ENCODE data around the gene CUX1.

The CUX1 gene

DNA sequence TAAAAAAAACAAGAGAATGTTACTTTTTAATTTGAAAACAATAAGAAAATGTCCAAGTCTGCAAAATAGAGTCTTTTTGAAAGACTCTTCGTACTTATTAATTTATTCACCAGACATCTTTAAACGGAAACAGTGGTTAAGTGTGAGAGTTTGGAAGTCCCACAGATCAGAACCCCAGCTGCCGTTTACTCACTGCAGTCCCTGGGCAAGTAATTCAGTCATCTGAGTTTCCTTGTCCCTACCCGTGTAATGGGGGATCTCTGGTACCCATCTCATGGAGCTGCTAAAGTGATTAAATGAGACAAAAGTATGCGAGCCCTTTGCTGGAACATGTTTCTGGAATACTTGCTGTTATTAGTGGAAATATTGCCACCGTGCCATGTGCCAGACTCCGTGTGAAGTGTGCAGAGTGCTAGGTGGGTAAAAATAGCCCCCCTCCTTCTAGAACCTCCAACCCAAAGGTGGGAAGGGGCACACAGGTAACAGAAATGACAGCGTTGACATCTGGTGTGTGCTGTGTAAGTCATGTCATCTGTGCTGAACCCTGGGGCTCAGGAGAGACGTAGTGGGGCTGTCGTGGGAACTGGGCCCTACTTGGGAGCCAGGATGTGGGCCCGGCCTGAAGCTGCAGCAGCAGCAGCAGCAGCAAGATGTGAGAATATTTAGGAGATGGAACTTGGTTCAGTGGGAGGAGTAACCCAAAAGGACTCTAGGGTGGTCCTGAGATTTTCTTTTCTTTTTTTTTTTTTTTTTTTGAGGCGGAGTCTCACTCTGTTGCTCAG lies 140.5 kb downstream of the CUX1 start:
- DNase-seq (ENCODE audit: low spot score), result no peak

DNA sequence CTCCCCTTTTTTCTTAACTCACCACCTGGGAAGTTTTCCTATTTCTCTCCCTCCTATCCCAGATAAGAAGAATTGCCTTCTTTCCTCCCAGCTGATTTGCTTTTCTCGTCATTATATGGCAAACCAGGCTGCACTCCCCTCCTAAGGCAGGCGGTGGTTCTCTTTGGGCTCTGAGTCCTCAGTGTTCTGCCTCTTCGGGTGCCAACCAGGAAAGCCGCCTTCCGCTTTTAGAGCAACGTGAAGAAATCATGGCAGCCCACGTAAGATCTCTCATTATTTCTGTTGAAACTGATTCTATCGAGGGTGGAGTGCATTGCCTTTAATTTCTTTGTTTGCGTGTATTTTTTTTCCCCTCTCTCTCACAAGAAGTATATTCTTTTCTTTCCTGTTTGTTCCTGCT lies 141.9 kb downstream of the CUX1 start:
- no peak for DNase-seq (ENCODE audit: low spot score)

DNA sequence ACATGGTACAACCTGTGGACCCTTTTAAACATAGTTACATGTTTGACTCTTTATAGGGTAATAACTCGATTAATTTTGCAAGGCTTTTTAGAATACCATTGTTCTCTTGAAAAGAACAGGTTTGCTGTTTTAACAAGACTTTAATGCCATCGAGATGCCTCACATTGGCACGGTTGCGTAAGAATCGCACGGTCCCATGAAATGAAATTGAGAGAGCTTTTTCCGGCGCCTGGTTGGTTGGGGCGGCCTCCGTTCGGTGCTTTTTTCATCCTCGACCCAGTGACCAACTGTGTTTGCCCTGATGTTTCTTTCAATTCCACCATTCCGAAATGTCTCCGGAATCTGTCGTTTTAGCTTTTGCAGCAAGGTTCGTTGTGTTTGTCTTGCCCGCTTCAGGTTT lies 142.4 kb downstream of the CUX1 start:
- DNase-seq (ENCODE audit: low spot score), result no peak

DNA sequence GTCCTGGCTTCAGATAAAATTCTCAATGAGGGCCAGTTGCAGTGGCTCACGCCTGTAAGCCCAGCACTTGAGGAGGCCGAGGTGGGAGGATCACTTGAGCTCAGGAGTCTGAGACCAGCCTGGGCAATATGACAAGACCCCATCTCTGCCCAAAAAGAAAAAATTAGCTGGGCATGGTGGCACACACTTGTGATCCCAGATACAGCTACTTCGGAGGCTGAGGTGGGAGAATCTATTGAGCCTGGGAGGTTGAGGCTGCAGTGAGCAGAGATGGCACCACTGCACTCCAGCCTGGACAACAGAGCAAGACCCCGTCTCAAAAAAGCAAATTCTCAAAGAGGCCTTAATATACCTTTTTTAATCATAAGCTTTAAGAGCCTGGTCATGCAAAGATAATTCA lies 142.9 kb downstream of the CUX1 start:
- no peak for DNase-seq (ENCODE audit: low spot score)

DNA sequence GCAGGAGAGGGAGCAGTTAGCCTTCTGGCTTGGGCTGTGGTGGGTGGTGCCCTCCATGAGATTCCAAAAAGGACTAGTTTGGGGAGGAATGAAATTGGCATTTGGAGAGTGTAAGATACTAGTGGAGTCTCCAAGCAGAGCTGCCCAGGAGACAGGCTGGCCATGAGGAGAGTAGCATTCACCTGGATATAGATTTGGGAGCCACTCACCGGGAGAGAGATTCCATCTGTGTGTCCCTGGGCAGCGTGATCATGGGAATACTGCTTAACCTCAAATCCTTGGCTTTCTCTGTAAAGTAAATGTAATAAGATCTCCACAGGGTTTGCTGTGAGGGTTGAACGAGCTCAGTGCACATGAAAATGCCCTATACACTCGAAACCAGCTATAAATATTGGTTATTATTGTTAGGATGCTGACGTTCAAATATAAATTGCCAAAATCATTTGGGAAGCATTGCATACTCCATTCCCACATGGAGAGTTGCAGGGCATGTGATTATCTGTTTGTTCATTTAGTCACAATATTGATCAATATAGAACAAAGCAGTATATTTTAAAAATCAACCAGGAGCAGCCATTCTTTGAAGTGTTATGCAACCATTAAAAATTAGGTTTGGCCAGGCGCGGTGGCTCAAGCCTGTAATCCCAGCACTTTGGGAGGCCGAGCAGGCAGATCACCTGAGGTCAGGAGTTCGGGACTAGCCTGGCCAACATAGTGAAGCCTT lies 143.7 kb downstream of the CUX1 start:
- no peak for DNase-seq (ENCODE audit: low spot score)

DNA sequence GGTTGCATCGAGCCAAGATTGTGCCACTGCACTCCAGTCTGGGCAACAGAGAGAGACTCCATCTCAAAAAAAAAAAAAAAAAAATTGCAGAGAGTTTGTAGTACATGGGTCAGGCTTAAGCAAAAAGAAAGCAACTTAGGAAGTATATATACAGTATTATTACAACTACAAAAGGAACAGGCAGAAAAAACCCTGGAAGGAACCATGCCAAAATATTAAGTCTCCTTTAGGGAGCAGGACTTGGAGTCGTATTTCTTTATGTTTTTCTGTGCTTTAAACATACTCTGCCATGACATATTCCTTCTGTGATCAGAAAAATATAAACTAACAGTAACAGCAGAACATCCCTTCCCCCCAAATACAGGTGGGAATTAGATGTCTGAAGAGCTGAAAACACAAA lies 144.4 kb downstream of the CUX1 start:
- DNase-seq (ENCODE audit: low spot score), result no peak

DNA sequence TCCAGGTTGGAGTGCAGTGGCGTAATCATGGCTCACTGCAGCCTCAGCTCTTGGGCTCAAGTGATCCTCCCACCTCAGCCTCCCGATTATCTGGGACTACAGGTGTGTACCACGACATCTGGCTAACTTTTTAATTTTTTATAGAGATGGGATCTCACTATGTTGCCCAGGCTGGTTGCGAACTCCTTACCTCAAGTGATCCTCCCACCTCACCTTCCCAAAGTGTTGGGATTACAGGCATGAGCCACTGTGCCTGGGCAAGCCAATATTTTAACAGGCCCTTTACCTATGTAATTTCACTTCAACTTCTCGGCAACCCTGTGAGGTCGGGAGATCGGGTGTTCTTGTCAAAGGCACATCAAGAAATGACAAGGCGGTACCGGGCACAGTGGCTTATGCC lies 146.3 kb downstream of the CUX1 start:
- DNase-seq (ENCODE audit: low spot score), result no peak

DNA sequence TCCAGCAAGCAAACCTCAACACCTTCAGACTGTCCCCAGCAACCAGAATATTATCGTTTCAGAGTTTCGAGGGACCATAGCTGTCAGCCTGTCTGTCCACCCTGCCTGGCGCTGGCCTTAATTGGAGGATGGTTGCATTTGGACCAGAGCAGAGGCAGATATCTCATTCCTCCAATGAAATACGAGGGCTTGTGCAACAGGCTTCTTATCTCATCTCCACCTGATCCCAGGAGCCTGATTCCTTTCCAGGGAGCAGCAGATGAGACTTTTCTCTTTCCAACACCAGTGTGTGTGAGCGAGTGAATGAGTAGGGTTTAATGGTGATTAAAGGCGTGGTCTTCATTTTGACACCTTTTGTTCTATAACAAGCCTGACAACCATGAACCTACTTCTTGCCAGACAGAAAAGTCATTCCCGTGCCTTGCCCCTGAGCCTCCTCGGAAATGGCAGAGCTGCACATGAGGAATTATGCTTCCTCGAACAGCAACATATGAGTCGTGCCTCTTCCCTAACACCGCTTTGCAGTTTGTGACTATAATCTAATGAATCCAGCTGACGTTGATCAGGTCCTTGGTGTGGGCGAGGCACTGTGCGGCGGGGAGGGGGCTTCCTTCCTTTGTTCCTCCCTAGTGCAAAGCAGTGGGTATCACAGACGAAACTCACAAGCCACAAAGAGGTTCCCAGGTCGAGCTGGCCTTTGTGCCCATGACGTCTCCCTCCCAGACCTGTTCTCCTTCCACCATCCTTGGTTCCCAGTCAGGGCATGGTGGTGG lies 147.4 kb downstream of the CUX1 start:
- no peak for DNase-seq (ENCODE audit: low spot score)

DNA sequence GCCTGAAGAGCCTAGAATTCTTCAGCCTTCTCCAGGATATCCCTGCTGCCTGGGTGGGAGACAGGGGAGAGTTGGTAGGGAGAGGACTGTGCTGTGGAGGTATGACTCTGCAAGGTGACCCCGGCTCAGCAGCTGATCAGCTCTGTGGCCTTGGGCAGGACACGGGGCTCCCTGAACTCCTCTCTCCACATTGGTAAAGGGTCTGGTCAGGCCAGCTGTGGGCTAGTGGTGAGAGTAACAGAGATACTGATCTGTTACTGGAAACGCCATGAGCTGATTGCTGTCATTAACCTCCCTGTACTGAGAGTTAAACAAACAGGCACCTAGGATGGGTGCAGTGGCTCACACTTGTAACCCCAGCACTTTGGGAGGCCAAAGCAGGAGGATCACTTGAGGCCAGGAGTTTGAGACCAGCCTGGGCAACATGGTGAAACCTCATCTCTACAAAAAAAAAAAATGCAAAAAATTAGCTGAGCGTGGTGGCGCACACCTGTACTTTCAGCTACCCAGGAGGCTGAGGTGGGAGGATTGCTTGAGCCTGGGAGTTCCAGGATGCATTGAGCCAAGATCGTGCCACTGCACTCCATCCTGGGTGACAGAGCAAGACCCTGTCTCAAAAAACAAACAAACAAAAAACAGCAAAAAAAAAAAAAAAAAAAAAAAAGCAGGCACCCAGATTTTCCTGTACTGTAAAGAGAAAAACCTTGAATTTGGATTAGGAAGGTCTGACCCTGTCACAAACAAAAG lies 151.5 kb downstream of the CUX1 start:
- DNase-seq (ENCODE audit: low spot score), result no peak

DNA sequence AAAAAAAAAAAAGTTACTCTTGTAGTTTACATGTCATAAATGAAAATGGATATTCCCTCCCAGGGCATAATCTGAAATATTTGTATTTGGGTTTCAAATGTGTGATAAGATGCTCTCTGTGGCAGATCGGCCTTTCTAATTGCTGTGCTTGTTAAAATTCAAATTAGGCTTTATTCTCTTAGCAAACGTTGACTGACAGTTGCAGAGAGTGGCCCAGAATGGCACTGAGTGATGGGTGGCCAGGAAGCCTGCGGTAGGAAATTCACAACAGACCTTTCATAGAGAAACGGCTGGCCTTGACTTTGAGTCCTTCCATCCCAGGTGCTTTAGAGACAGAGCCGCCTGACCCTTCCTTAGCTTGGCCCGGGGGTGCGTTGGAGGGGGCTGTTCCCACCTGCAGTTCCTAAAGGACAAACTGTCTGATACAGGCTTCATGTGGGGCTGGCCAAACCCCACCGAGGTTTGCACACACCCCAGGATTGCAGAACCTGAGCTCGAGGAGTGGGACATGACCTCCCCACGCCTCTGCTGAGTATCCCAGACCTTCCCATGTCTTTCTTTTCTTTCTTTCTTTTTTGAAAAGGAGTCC lies 152.7 kb downstream of the CUX1 start:
- no peak for DNase-seq (ENCODE audit: low spot score)

DNA sequence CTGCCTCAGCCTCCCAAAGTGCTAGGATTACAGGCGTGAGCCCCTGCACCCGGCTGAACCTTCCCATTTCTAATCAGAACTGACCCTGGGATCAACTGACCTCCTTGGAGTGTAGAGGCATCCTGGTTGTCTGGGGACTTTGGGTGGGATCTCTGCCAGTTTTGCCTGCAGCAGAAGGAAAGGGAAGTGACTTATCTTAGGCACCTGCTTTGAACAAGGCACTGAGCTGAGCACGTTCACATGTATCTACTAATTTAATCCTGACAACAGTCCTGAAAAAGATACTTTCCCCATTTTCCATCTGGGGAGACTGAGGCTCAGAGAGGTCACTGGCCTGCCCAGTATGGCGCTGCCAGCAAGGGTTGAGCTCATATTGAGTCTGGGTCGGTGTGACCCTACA lies 153.4 kb downstream of the CUX1 start:
- DNase-seq (ENCODE audit: low spot score), result no peak

DNA sequence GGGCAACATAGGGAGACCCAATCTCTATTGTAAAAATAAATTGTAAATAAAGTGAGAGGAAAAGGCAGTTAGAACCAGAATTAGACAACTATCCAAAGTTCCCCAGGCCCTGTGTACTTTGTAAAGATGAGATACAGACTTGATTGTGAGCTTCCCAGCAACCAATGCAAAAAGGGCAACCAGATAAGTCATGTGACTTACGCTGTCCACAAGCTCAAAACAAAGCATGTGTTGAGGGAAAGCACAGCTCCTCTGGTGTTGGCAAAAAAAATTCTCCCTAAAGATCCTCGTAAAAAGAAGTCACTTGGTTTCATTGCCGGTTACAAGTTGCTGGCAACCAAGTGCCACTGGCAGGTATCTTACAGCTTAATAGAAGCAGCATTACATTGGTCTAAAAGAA lies 154.0 kb downstream of the CUX1 start:
- no peak for DNase-seq (ENCODE audit: low spot score)

DNA sequence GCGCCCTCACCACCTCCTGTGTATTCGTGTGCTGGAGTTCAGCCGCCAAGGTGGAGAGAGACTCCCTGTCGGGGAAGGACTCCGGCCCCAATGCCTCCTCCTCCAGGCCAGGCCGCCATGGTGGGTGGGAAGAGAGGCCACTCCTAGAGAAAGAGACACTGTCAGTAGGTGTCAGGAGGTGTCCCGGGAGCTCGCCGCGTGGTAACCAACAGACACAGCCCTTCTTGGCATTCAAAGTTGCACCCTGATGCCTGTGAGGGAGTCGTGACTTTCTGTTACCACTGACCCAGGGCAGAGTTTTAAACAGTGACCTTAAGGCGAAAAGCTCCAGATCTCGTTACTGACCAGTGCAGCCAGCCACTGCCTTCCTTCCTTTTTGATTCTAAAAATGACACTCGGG lies 155.2 kb downstream of the CUX1 start:
- no peak for DNase-seq (ENCODE audit: low spot score)

DNA sequence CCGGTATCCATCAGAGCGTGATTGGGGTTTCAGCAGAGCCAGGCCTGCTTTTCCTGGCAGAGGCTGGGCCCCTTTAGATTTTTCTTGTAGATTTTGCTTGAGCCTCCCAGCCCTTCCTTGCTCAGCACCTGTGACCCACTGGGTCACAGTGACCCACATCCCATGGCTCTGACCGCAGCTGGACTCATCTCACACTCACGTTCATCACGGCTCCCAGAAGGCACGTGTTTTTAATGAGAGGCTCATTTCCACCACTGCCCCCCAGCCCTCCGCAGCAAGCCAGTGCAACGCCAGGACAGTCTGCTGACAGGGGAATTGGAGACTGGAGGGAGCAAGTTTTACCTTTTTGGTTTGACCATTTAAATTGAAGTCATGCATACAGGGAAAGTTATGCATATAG lies 155.7 kb downstream of the CUX1 start:
- no peak for DNase-seq (ENCODE audit: low spot score)

DNA sequence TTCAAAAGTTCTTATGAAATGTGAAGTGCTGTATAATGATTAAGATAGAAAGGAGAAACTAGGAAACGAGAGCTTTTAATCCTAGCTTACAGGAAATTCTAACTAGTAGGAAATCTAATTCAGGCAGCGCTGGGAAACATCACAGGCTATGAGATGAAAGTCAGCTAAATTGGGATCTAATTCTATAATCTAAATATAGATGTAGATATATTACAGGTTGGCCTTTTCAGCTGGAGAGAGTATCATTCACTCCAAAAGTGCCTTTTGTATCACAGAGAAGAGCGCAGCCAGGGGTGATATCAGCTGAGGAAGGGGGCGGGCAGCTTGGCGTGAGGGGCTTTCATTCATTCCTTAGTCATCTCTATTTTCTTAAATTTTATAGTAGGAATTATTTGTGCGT lies 157.0 kb downstream of the CUX1 start:
- no peak for DNase-seq (ENCODE audit: low spot score)

DNA sequence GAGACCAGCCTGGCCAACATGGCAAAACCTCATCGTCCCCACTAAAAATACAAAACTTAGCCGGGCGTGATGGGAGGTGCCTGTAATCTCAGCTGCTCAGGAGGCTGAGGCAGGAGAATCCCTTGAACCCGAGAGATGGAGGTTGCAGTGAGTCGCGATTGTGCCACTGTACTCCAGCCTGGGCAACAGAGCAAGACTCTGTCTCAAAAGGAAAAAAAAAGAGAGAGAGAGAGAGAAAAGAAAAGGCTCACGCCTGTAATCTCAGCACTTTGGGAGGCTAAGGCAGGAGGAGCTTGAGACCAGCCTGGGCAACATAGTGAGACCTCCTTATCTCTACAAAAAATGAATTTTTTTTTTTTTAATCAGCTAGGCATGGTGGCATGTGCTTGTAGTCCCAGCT lies 157.6 kb downstream of the CUX1 start:
- DNase-seq (ENCODE audit: low spot score), result no peak

DNA sequence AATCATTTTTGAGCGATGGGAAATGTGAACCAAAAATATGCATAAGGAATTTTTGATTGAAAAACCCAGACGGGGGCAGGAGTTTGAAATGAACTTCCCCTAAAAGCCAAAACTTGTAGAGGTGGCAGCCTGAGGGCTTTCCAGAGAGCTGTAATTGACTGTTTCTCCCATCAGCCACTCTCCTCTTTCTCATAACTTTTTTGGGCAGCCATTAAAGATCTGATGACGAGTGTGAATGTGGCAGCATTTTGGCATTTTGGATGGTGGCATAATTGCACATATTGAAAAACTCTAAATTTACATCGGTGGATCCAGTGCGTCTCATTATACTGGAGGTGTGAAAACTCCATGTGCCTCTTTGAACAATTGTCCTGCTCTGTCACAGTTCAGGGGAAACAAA lies 159.0 kb downstream of the CUX1 start:
- DNase-seq (ENCODE audit: low spot score), result no peak

DNA sequence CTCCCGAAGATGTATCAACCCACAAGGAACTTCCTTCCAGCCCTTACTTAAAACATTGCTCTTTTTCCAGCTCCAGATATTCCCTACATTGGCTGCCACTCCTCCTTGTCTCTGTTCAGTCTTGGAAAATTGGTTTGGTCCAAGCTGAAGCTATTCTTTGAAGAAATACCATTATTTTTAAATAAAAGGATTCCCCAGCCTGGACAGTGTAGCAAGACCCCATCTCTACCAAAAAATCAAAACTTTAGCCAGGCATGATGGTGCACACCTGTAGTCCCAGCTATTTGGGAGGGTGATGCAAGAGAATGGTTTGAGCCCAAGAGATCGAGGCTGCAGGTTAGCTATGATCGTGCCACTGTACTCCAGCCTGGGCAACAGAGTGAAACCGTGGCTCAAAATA lies 159.8 kb downstream of the CUX1 start:
- DNase-seq (ENCODE audit: low spot score), result no peak

DNA sequence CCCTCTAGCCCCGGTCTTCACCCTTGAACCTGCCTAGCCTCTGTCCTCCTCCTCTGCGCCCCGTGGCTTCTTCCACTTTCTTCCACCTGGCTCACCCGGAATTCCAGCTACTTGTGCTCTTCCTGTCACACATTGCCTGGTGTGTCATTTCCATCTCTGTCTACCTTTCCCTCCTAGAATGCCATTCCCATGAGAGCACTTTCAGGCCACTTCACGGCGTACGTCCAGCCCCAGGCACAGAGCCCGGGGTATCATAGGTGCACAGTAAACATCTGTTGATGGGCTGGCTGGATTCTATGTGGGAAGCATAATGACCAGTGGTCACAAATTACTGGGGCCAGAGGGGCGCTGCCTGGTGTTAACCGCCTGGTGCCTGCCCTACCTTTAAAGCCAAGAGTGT lies 161.3 kb downstream of the CUX1 start:
- no peak for DNase-seq (ENCODE audit: low spot score)

DNA sequence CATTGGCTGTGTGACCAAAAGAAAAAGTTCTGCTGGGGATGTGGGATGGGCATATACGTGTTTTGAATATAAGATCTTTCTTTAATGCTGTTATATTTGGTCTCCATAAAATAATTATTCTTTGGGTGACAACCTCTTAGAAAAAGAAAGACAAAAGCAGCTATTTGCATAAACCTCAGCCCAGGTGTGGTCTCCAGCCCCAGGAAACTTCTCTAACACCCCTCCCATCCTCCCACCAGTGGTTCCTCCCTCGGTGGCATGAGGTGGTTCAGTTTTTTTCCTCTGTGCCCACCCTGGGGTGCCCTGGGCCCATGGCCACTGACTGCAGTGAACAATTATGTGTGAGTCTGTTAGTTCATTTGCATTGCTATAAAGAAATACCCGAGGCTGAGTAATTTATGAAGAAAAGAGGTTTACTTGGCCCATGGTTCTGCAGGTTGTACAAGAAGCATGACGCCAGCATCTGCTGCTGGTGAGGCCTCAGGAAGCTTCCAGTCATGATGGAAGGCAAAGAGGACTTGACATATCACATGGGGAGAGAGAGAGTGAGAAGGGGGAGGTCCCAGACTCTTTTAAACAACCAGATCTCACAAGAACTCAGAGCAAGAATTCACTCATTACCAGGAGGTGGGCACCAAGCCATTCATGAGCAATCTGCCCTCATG lies 165.9 kb downstream of the CUX1 start:
- no peak for DNase-seq (ENCODE audit: low spot score)

DNA sequence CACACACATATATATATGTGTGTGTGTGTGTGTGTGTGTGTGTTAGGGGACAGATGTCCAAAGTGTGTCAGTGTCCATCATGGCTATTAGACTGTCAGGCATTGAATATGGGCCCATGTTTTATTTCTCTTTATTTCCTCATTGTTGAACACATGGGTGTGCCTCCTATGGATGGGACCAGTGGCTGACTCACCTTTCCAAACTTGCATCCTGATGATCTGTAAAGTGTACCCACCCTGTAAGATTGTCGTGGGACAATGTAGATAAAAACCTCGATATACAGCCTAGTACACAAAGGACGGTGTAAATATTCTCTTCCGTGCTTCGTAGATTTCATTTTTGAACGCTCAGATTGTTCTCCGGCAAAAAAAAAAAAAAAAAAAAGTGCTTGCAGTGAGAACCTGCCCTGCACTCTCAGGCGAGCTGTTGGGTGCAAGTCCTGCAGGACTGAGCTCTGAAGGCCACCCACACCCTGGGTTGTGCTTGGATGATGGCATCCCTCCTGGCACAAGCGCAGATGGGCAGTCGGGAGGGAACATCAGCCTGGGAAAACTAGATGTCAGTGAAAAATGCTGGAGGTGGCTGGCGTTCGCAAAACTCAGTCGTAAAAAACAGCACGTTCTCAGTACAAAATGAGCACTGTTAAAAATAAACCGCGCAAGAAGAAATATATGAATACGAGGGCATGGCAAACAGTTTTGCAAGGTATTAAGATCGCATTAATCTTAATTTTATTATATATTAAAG lies 166.9 kb downstream of the CUX1 start:
- DNase-seq (ENCODE audit: low spot score), result no peak
